CD4-positive, alpha-beta T cell treated with Interleukin-6 at 100 ng/mL for 8 hours (primary cell): Measurements from ENCODE around the gene MYO9B.
A peak's percentile ranks its signal among the peaks of the same experiment; 100 is the strongest.

ENCODE experiments used
- DNase-seq: peaks from one replicate; pipeline ENCODE4 v3.0.0-alpha.2; 2020; ENCODE audit warnings: mixed read lengths, low spot score

MYO9B gene

GRCh38 chr19:17060802-17061201 lies 14.8 kb upstream of the MYO9B start:
- no peak for DNase-seq

GRCh38 chr19:17061205-17061604 lies 14.4 kb upstream of the MYO9B start:
- no peak for DNase-seq

- DNase-seq = no peak
These were observed 13.9 kb upstream of the MYO9B start for GRCh38 chr19:17061691-17062090.

GRCh38 chr19:17063428-17063827 lies 12.1 kb upstream of the MYO9B start:
- DNase-seq = no peak

- DNase-seq = no peak
These were observed 6.4 kb upstream of the MYO9B start for GRCh38 chr19:17069193-17069592.

- DNase-seq = no peak
These were observed 5.2 kb upstream of the MYO9B start for GRCh38 chr19:17070421-17070820.

GRCh38 chr19:17070912-17071311 lies 4.7 kb upstream of the MYO9B start:
- no peak for DNase-seq

- no peak for DNase-seq
These were observed 1.5 kb upstream of the MYO9B start for GRCh38 chr19:17073869-17074633.

GRCh38 chr19:17074634-17075034 lies 943 bp upstream of the MYO9B start:
- DNase-seq = no peak

GRCh38 chr19:17075864-17076542 lies 426 bp downstream of the MYO9B start:
- peak; percentile 27 for DNase-seq

GRCh38 chr19:17076543-17076991 lies 990 bp downstream of the MYO9B start:
- peak; percentile 31 for DNase-seq

- DNase-seq = no peak
These were observed 2.0 kb downstream of the MYO9B start for GRCh38 chr19:17077447-17078028.

GRCh38 chr19:17078036-17078919 lies 2.7 kb downstream of the MYO9B start:
- DNase-seq = no peak

GRCh38 chr19:17078920-17079709 lies 3.5 kb downstream of the MYO9B start:
- DNase-seq = no peak

- DNase-seq = peak; percentile 57
These were observed 4.3 kb downstream of the MYO9B start for GRCh38 chr19:17079710-17080439.

- DNase-seq = no peak
These were observed 4.8 kb downstream of the MYO9B start for GRCh38 chr19:17080440-17080801.

GRCh38 chr19:17081672-17082630 lies 6.4 kb downstream of the MYO9B start:
- DNase-seq = no peak

GRCh38 chr19:17086120-17086519 lies 10.5 kb downstream of the MYO9B start:
- DNase-seq = no peak

- DNase-seq = no peak
These were observed 11.3 kb downstream of the MYO9B start for GRCh38 chr19:17086834-17087233.

GRCh38 chr19:17088552-17088951 lies 13.0 kb downstream of the MYO9B start:
- no peak for DNase-seq
